GM18951 (cell line): ENCODE results near the gene CACNG8.

Experiments used
- POLR2A ChIP-seq: IDR thresholded peaks from 4 replicates; pipeline ENCODE4 v1.6.1; 2011; ENCODE audit warnings: mild to moderate bottlenecking; ENCODE audit not compliant: insufficient read length, insufficient read depth; ENCODE audit errors: extremely low read depth
- in situ Hi-C: fragments of 300-500 bp; cut with MboI; formaldehyde crosslinking; loops from one replicate; pipeline ENCODE4 v1.12.0; 2022; ENCODE audit warnings: low sequenced_read_pairs, mixed read lengths, inconsistent platforms; ENCODE audit not compliant: unreplicated experiment

CACNG8 gene

DNA sequence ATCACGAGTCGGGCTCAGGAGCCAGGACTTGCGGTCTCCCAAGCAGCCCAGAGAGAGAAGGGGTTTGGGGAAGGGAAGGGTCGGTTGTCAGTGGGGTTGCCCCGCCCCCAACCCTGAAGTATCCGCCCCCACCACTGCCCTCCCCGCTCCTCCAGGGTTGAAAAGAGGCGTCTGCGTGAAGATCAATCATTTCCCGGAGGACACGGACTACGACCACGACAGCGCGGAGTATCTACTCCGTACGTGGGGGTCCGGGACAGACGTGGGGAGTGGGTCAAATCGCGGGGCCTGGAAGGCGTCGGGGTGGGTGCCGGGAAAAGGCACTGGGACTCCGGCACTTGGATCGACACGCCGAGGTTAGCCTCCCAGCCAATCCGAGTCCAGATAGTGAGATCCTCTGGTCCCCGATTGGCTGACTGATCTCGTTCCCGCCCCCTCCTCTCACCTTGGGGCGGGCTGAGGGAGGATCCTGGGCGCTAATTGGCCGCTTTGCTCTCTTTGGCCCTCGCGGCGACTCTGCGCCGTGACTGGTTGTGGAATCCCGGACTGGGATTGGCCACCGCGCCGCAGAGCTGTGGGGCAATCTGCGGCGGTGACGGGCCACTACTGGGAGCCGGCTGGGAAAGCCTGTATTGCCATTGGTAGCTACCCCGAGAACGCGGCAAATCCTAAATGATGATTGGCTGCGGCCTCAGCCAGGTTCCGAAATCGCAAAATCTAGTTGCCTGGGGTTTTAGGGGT lies 15.4 kb downstream of the CACNG8 start:
- no peak for TF ChIP-seq POLR2A
- in situ Hi-C loops, result no loop called here

- in situ Hi-C loops, result no loop called here
- TF ChIP-seq POLR2A, result no peak
Measured at GRCh38 chr19:53978975-53979801, 16.5 kb downstream of the CACNG8 start.

DNA sequence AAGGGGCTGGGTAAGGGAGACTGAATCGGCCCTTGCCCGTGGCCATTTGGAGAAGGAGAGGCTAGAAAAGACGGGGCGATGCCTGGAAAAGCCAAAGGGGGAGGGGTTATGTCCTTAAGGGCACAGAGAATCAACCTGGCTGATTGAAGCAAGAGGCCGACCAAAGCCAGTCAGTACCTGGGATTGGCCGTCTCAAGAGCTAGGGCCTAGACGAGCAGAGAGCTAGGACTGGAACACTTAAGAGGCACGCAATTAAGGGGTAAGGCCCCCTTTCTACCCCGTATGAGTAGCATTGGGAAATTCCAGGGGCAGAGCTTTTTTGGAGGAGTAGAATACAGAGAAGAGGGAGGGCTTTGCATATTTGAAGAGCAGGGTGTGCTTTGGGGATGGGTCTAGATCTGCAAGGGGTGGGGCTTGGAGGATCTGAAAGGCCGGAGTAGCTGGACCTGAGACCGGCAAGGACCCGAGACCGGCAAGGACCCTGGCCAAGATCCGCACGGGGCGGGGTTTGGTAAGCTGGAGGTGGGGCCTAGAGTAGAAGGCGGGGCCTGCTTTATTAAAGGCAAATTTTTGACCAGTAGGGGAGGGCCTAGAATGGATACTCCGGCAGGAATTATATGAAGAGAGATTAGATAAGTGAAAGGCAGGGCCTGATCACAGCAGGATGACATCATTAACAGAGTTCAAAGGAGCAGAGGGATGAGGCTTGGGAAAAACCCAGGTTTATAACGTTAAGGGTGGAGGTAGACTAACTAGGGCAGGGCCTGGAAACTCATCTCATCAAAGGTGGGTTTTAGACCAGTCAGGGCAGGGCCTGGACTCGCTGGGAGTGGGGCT lies 18.0 kb downstream of the CACNG8 start:
- TF ChIP-seq POLR2A, result no peak
- in situ Hi-C loops, result no loop called here

DNA sequence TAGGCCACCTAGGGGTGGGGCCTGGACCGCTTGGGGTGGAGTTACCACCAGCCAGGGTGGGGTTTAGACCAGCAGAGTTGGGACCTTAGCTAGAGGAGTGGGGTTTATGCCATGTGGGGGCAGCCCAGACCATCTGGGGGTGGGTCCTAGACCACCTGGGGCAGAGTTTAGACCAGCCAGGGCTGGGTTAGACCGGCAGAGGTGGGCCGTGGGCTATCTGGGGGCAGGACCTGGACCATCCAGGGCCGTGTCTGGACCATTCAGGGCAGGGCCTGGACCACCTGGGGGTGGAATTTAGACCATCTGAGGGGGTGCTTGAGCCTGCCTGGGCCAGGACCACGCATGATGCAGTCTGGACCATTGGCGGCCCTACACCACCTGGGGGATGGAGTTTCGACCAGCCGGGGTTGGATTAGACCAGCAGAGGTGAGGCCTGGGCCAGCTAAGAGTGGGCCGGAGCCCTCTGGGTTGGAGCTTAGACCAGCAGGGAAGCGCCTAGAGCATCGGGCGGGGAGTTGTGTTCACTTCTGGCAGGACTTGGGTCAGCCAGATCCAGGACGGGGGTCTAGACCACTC lies 18.7 kb downstream of the CACNG8 start:
- in situ Hi-C loops, result no loop called here
- TF ChIP-seq POLR2A, result no peak

DNA sequence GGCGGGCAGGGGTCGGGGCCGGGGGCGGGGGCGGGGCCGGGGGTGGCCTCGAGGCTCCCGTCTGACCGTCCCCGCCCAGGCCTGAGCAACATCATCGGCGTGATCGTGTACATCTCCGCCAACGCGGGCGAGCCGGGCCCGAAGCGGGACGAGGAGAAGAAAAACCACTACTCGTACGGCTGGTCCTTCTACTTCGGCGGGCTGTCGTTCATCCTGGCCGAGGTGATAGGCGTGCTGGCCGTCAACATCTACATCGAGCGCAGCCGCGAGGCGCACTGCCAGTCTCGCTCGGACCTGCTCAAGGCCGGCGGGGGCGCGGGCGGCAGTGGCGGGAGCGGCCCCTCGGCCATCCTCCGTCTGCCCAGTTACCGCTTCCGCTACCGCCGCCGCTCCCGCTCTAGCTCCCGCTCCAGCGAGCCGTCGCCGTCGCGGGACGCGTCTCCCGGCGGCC lies 19.3 kb downstream of the CACNG8 start:
- no peak for TF ChIP-seq POLR2A

GRCh38 chr19:53982611-53983010 lies 19.9 kb downstream of the CACNG8 start:
- no peak for TF ChIP-seq POLR2A
- in situ Hi-C loops, result no loop called here

More for the DNA sequence above, 19.3 kb downstream of the CACNG8 start:
- in situ Hi-C loops, result no loop called here

GRCh38 chr19:53983457-53984289 lies 20.9 kb downstream of the CACNG8 start:
- TF ChIP-seq POLR2A, result no peak
- in situ Hi-C loops, result no loop called here

- TF ChIP-seq POLR2A, result no peak
- in situ Hi-C loops, result no loop called here
Measured at GRCh38 chr19:53985863-53986262, 23.1 kb downstream of the CACNG8 start.

DNA sequence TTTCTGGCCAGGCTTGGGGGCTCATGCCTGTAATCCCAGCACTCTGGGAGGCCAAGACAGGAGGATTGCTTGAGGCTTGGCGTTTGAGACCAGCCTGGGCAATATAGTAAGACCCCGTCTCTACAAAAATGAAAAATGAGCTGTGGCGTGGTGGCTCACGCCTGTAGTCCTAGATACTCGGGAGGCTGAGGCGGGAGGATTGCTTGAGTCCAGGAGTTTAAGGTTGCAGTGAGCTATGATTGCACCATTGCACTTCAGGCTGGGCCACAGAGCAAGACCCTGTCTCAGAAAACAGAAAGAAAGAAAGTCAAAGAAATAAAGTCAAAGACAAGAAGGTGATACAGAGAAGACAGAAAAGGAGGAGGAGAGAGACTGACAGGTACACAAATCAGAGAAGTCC lies 26.2 kb downstream of the CACNG8 start:
- no peak for TF ChIP-seq POLR2A
- in situ Hi-C loops, result no loop called here

DNA sequence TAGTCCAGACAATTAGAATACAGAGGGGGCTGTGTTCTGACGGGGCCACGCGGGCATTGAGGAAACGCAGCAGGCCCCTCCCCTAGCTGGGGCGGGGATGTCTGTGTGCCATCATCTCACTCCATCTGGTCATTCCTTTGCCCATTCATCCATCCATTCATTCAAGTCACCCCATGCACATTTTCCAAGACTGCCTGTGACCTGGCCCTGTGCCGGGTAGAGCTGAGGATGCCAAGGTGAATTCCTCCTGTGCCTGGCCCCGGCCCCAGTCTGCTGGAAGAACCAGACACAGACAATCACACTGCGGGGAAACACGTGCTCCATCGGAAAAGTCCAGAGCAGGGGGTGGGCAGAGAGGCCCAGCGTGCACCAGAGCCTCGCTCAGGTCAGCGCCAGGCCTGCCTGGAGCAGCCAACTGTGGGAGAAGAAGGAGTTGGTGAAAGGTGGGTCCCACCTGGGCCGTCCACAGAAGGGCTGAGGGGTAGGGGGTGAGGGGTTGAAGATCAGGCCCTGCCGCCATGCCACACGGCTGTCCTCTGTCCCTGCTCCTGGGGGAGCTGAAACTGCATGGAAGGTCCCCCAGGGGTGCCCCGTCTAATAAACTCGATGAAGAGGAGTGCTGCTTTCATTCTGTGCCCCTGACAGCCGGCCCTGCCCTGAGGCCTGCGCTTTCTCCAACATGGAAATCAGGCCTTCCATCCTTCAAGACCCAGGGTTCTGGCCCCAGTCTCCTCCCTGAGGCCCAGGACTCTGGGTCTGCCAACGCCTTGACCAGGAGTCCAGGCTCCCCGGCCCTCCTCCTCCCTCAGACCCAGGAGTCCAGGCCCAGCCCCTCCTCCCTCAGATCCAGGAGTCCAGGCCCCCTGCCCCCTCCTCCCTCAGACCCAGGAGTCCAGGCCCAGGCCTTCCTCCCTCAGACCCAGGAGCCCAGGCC lies 27.1 kb downstream of the CACNG8 start:
- in situ Hi-C loops, result no loop called here
- no peak for TF ChIP-seq POLR2A

DNA sequence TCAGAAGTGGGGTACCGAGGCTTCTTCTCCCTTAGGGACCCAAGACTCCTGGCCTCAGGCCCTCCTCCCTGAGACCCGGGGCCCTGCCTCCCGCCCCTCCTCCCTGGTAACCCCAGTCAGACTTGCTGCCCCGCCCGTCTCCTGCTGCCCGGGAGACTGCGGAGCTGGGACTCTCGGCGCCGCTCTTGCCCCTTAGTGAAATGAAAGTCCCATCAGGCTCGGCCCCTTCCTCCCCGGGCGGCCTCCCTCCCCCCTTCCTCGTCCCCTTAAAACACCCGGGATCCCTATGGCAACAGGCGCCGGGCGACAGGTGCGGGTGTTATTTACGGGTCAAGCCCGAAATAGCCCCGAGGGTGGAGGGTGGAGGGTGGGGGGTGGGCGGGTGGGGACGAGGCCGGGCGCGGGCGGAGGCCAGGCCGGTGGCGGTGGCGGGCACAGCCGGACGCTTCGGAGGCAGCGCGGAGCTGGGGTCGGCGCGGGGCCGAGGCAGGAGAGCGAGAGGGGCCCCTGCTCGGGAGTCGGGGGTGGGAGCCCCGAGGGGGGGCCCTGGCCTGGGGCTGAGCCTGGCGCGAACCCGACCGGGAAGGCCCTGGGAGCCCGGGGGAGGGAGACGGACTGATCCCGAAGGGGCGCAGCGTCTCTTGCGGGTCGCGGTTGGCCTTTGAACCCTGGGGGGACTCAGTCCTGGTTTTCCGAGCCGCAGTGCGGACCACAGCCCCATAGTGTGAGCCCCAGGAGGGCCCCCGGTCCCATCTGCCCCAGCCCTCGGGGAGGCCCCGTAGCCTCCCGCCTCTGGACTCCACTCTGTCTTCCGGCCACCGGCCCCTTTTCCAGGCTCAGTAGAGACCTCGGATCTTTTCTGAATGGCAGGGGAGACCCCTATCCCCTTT lies 28.7 kb downstream of the CACNG8 start, which contains the start of gene CACNG6:
Gene CACNG6 (plus strand): TSS at position 414 of the 890 bp plus-strand sequence. CDS start 1,241 bp downstream, outside the sequence.
- in situ Hi-C loops, result no loop called here
- TF ChIP-seq POLR2A, result no peak
